ENCODE data around the gene SPDYE4. TPM values are rescaled to one million over a fixed set of nuclear protein-coding genes. Genes with fewer than 3 reads are reported as not detected.

Gene SPDYE4
- total RNA-seq, 4 donors from 2014 or later, result not detected

DNA sequence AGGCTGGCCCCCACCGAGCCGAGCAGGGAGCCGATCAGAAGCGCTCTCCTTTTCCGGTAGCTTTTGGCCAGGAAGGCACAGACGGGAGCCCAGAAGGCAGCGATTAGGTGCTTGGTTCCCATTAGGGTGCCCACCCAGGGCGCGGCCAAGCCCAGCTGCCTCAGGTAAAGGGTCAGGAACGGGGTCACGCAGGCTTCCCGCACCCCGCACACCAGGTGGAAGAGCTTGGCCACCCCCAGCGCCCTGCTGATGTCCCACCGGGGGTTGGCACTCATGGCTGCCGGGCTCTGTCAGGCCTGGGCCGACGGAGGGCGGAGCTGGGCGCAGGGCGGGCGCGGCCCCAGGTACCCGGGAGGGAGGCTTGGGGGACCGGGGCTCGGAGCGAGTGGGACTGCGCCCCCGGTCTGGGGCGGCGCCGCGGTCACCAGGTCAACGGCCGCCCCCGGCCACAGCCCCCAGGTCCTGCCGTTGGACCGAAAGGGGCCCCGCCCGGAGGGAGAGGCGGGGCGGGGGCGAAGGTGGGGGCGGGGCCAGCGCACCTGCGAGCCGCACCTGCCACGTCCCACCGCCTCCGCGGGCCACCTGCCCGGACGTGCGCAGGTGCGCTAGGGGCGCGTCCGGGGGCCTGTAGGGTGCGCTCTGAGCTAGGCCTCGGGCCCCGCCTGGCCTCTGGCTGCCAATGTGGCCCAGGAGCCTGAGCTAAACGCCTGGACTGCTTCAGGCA lies 40.7 kb upstream of the SPDYE4 start, which contains the start of gene MFSD6L:
Gene MFSD6L, minus strand, starts transcription at position 520 of the 724 bp plus-strand sequence. Its CDS starts 245 bp downstream, at position 275.
- Histone ChIP-seq H3K4me1 (no peaks in the 10 kb centered on the region), H3K4me3 (no peak within 1 kb of the TSS), H3K27ac (no peak within 1 kb of the TSS), H3K9me3 (no peaks in the 10 kb centered on the region), H3K27me3 (peaks cover 11 to 15% (median 15%) of the 10 kb centered on the region in 3 donors), H3K36me3 (no peaks in the 10 kb centered on the region)
- no peak for DNase-seq
- TF ChIP-seq, protein P1, sequence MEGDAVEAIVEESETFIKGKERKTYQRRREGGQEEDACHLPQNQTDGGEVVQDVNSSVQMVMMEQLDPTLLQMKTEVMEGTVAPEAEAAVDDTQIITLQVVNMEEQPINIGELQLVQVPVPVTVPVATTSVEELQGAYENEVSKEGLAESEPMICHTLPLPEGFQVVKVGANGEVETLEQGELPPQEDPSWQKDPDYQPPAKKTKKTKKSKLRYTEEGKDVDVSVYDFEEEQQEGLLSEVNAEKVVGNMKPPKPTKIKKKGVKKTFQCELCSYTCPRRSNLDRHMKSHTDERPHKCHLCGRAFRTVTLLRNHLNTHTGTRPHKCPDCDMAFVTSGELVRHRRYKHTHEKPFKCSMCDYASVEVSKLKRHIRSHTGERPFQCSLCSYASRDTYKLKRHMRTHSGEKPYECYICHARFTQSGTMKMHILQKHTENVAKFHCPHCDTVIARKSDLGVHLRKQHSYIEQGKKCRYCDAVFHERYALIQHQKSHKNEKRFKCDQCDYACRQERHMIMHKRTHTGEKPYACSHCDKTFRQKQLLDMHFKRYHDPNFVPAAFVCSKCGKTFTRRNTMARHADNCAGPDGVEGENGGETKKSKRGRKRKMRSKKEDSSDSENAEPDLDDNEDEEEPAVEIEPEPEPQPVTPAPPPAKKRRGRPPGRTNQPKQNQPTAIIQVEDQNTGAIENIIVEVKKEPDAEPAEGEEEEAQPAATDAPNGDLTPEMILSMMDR (IDR thresholded peaks at IDR 0.05 in 4 of 5, conservative IDR thresholded peaks at IDR 0.05 in 1 of 5), result no peak
- TF ChIP-seq POLR2A (IDR thresholded peaks at IDR 0.05), result no peak
- intact Hi-C loops (cut with DNase I; ENCODE audit: low total_unique reads), result no loop called here
- no peak for ATAC-seq
- in situ Hi-C loops (cut with MboI; ENCODE audit: low sequenced_read_pairs in 4 of 4), result no loop called here

DNA sequence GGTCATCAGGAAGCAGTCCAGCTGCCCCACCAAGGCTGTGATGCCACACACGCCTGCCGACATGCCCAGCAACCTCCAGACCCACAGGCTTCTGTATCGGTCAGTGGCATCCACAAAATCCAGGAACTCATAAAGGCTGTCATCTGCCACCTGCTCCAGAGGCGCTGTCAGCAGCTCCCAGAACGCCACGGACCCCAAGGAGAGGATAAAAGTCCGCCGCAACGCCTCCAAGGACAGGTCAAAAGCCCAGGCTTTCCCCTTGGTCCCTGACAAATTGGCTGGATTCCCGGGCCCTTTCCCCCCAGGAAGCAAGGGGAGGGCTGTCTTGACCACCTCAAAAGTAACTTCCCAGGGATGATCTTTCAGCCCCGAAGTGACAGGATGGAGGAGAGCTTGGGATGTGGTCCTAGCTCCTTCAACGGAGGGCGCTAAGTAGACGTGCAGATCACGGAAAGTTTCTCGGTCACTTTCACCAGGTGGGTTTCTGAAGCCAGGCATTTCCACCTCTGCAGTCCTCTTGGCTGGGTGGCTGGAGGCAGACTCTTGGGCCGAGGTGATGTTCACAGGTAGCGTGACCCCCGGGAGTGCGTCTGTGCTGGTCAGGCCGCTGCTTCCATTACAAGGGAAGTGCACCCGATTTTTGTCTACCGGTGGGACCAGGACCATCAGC lies 40.0 kb upstream of the SPDYE4 start:
- H3K9me3 ChIP-seq, result no peaks in the 10 kb centered on the region
- DNase-seq (no peak), ATAC-seq (no peak)
- H3K4me1 ChIP-seq, result no peaks in the 10 kb centered on the region
- H3K4me3 ChIP-seq, result no peak overlapping the region
- no peak for TF ChIP-seq POLR2A (IDR thresholded peaks at IDR 0.05)
- TF ChIP-seq, protein P1 (IDR thresholded peaks at IDR 0.05 in 4 of 5, conservative IDR thresholded peaks at IDR 0.05 in 1 of 5), result no peak
- peaks cover 11 to 15% (median 15%) of the 10 kb centered on the region in 3 donors for H3K27me3 ChIP-seq
- no peak overlapping the region for H3K27ac ChIP-seq
- intact Hi-C loops (cut with DNase I; ENCODE audit: low total_unique reads) (no loop called here), in situ Hi-C loops (cut with MboI; ENCODE audit: low sequenced_read_pairs in 4 of 4) (no loop called here)
- H3K36me3 ChIP-seq, result no peaks in the 10 kb centered on the region

DNA sequence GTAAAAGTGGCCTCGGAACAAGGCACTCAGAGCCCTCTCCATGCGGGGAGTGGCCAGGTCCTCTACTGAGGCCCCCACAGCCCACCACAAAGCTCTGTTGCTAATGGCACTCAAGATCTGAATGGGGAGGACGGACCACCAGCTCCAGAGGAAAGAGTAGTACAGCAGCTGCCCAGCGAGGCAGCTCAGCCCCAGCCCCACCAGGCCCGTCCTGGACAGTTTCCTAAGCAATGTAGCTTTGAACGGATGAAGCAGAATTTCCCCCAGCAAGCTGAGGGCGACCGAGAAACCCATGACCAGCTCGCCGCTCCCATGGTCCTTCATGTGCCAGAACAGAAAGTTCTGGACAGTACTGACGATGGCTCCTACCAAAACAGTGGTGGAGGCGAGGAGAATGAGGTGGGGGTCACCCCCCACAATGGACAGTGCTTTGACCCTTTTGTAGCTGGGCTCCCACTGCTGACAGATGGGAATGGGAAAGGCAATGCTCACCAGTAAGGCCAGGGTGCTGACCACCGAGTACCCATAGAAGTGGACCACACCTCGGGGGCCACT lies 39.4 kb upstream of the SPDYE4 start:
- Histone ChIP-seq H3K4me1 (no peaks in the 10 kb centered on the region), H3K9me3 (no peaks in the 10 kb centered on the region), H3K27me3 (peaks cover 11 to 15% (median 15%) of the 10 kb centered on the region in 3 donors), H3K4me3 (no peak overlapping the region), H3K36me3 (no peaks in the 10 kb centered on the region), H3K27ac (no peak overlapping the region)
- in situ Hi-C loops (cut with MboI; ENCODE audit: low sequenced_read_pairs in 4 of 4), result no loop called here
- DNase-seq (no peak), ATAC-seq (no peak)
- intact Hi-C loops (cut with DNase I; ENCODE audit: low total_unique reads), result no loop called here
- no peak for TF ChIP-seq POLR2A (IDR thresholded peaks at IDR 0.05)
- TF ChIP-seq, protein P1 (IDR thresholded peaks at IDR 0.05 in 4 of 5, conservative IDR thresholded peaks at IDR 0.05 in 1 of 5), result no peak

DNA sequence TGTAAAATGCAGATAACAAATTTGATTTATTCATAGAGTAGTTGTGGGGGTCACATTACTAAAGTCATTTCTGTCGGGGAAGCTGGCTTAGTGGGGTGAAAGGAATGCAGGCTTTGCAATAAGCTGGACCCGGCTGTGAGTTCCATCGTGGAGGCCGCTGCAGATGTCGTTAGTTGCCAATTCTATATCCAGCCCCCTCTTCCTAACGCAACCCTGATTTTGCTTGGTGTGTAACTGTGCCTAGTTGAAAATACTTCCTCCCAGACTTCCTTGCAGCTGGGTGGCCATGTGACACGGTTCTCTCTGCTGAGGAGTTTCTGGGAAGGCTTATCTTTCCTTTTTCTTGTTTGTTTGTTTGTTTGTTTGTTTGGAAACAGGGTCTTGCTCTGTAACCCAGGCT lies 36.3 kb upstream of the SPDYE4 start:
- H3K4me1 ChIP-seq, result no peaks in the 10 kb centered on the region
- H3K27ac ChIP-seq, result no peak overlapping the region
- H3K4me3 ChIP-seq, result no peak overlapping the region
- ATAC-seq, result no peak
- no peaks in the 10 kb centered on the region for H3K9me3 ChIP-seq
- in situ Hi-C loops (cut with MboI; ENCODE audit: low sequenced_read_pairs in 4 of 4) (no loop called here), intact Hi-C loops (cut with DNase I; ENCODE audit: low total_unique reads) (no loop called here)
- DNase-seq, result no peak
- peaks cover 6 to 11% (median 9%) of the 10 kb centered on the region in 3 donors for H3K27me3 ChIP-seq
- TF ChIP-seq, protein P1 (IDR thresholded peaks at IDR 0.05 in 4 of 5, conservative IDR thresholded peaks at IDR 0.05 in 1 of 5), result no peak
- TF ChIP-seq POLR2A (IDR thresholded peaks at IDR 0.05), result no peak
- H3K36me3 ChIP-seq, result no peaks in the 10 kb centered on the region
